Measurements from ENCODE around the gene ITPR3. TPM values are rescaled to one million over a fixed set of nuclear protein-coding genes. Genes with fewer than 3 reads are reported as not detected.

The ITPR3 gene
- polyA plus RNA-seq, 1 of the 3 experiments (the other 2 are of a cell fraction), result 8.1 TPM

- no peaks in the 10 kb centered on the region for H3K9me3 ChIP-seq
- H4K20me1 ChIP-seq (ENCODE audit: insufficient read depth), result no peaks in the 10 kb centered on the region
- no peaks in the 10 kb centered on the region for H3K27me3 ChIP-seq (ENCODE audit: insufficient read depth)
- no peak overlapping the region for H3K9ac ChIP-seq
- H3K27ac ChIP-seq (ENCODE audit: low read depth in 2 of 2, low read length in 1 of 2), result no peak overlapping the region
- no peak overlapping the region for H3K4me2 ChIP-seq
- peaks cover 31 to 47% of the 10 kb centered on the region in 2 experiments; a peak in 3 of 4 replicates for H3K4me1 ChIP-seq (ENCODE audit: control insufficient read depth in 1 of 2, insufficient read depth in 2 of 2, low read depth in 1 of 2, low read length in 1 of 2)
- no peak overlapping the region for H2AFZ ChIP-seq (ENCODE audit: low read depth)
- 96% methylated on average over 8 of the region's 8 CpGs for WGBS (ENCODE audit: low lambda C conversion rate)
- H3K79me2 ChIP-seq (ENCODE audit: insufficient read depth), result no peaks in the 10 kb centered on the region
- H3F3A ChIP-seq (replicated peaks; ENCODE audit: insufficient read depth), result peaks cover 14% of the 10 kb centered on the region
- peaks cover 5 to 40% of the 10 kb centered on the region in 2 experiments for H3K36me3 ChIP-seq (replicated peaks in 1 of 2; ENCODE audit: control insufficient read depth in 1 of 2, insufficient read depth in 2 of 2, low read length in 1 of 2)
- no peak for DNase-seq
- no peaks in the 10 kb centered on the region for H3K9me2 ChIP-seq
- no peak overlapping the region for H3K4me3 ChIP-seq (ENCODE audit: low read depth in 2 of 2, low read length in 1 of 2)
- ChIA-PET CTCF (interaction anchor here (1.1 to 4.2 kb wide), 3 partner anchors 108 to 113 kb away, joined by 4 to 19 read pairs (median 15); no protein-coding TSS in a partner anchor), POLR2A (no interaction called here)
- no peak for TF ChIP-seq RCOR1 (IDR thresholded peaks at IDR 0.05; ENCODE audit: low read length)
- no peak for TF ChIP-seq PBX3 (IDR thresholded peaks at IDR 0.05)
- no peak for TF ChIP-seq REST (IDR thresholded peaks at IDR 0.05; ENCODE audit: low read depth, low read length)
- TF ChIP-seq ZBTB33 (IDR thresholded peaks at IDR 0.05; ENCODE audit: borderline replicate concordance, low read depth), result no peak
- no peak for TF ChIP-seq FOXM1 (IDR thresholded peaks at IDR 0.05; ENCODE audit: low read depth)
- no peak for TF ChIP-seq CHD2 (IDR thresholded peaks at IDR 0.05; ENCODE audit: low read length, partially characterized antibody)
- TF ChIP-seq RXRA (IDR thresholded peaks at IDR 0.05; ENCODE audit: borderline replicate concordance, low read depth), result no peak
- no peak for TF ChIP-seq NFIC (IDR thresholded peaks at IDR 0.05; ENCODE audit: borderline replicate concordance)
- no peak for TF ChIP-seq NRF1 (IDR thresholded peaks at IDR 0.05; ENCODE audit: low read depth, low read length)
These were observed 78.0 kb downstream of the ITPR3 start for GRCh38 chr6:33699131-33699530.

- POLR2A ChIA-PET, result no interaction called here
- H3K9me2 ChIP-seq, result no peaks in the 10 kb centered on the region
- H3K9me3 ChIP-seq, result no peaks in the 10 kb centered on the region
- H3K27ac ChIP-seq (ENCODE audit: low read depth in 2 of 2, low read length in 1 of 2), result no peak overlapping the region
- TF ChIP-seq IRF3 (IDR thresholded peaks at IDR 0.05; ENCODE audit: low read depth, low read length) (no peak), RFX5 (IDR thresholded peaks at IDR 0.05; ENCODE audit: low read length) (no peak), ZBTB33 (IDR thresholded peaks at IDR 0.05; ENCODE audit: borderline replicate concordance, low read depth) (no peak), GATA2 (CRISPR knock-in tag; IDR thresholded peaks at IDR 0.05) (no peak), RXRA (IDR thresholded peaks at IDR 0.05; ENCODE audit: borderline replicate concordance, low read depth) (no peak), MAX (IDR thresholded peaks at IDR 0.05; ENCODE audit: low read depth) (no peak)
- H3K4me1 ChIP-seq (ENCODE audit: control insufficient read depth in 1 of 2, insufficient read depth in 2 of 2, low read depth in 1 of 2, low read length in 1 of 2), result peaks cover 24 to 42% of the 10 kb centered on the region in 2 experiments; a peak in 3 of 4 replicates
- peaks cover 14% of the 10 kb centered on the region for H3F3A ChIP-seq (replicated peaks; ENCODE audit: insufficient read depth)
- 98% methylated on average over 5 of the region's 5 CpGs for WGBS (ENCODE audit: low lambda C conversion rate)
- CTCF ChIA-PET, result interaction anchor here (0.6 to 9.7 kb wide), 27 partner anchors 9 to 379 kb away, joined by 3 to 188 read pairs (median 8); partner anchors contain the start of genes CUTA, ITPR3, SYNGAP1 and UQCC2
- no peaks in the 10 kb centered on the region for H3K79me2 ChIP-seq (ENCODE audit: insufficient read depth)
- no peak overlapping the region for H3K9ac ChIP-seq
- no peak overlapping the region for H2AFZ ChIP-seq (ENCODE audit: low read depth)
- H3K4me3 ChIP-seq (ENCODE audit: low read depth in 2 of 2, low read length in 1 of 2), result no peak overlapping the region
- no peaks in the 10 kb centered on the region for H3K27me3 ChIP-seq (ENCODE audit: insufficient read depth)
- H4K20me1 ChIP-seq (ENCODE audit: insufficient read depth), result no peaks in the 10 kb centered on the region
- H3K36me3 ChIP-seq (replicated peaks in 1 of 2; ENCODE audit: control insufficient read depth in 1 of 2, insufficient read depth in 2 of 2, low read length in 1 of 2), result peaks cover 5 to 40% of the 10 kb centered on the region in 2 experiments
- H3K4me2 ChIP-seq, result no peak overlapping the region
- DNase-seq, result no peak
These were observed 78.6 kb downstream of the ITPR3 start for GRCh38 chr6:33699739-33700138.
